ENCODE results near the gene TBPL1. TPM values are rescaled to one million over a fixed set of nuclear protein-coding genes. Genes with fewer than 3 reads are reported as not detected.

Gene TBPL1
- total and polyA plus RNA-seq, 2 of the 8 experiments (the other 6 are each of a cell fraction or from before 2014, with no cell fraction given): 32.5 to 67.0 TPM

- TF ChIP-seq CHD7 (IDR thresholded peaks at IDR 0.05; ENCODE audit: insufficient replicate concordance, low read length) (no peak), TEAD4 (IDR thresholded peaks at IDR 0.05; ENCODE audit: low read depth, low read length) (no peak), EGR1 (IDR thresholded peaks at IDR 0.05; ENCODE audit: borderline replicate concordance, low read depth, low read length) (no peak), FOSL1 (IDR thresholded peaks at IDR 0.05; ENCODE audit: insufficient read depth, low read depth, low read length) (no peak), KDM5A (IDR thresholded peaks at IDR 0.05; ENCODE audit: low read length) (no peak), RBBP5 (IDR thresholded peaks at IDR 0.05; ENCODE audit: borderline replicate concordance, low read depth, low read length) (no peak), JUND (IDR thresholded peaks at IDR 0.05; ENCODE audit: low read length) (no peak), ATF2 (IDR thresholded peaks at IDR 0.05; ENCODE audit: low read length) (no peak)
- TF ChIP-seq, protein P1, sequence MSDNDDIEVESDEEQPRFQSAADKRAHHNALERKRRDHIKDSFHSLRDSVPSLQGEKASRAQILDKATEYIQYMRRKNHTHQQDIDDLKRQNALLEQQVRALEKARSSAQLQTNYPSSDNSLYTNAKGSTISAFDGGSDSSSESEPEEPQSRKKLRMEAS (IDR thresholded peaks at IDR 0.05): no peak
Observed at GRCh38 chr6:134016558-134016814, 63.5 kb downstream of the TBPL1 start (continued).
